Esophagus squamous epithelium (tissue), 5 donors: ENCODE data around the gene GMDS. TPM values are rescaled to one million over a fixed set of nuclear protein-coding genes. Genes with fewer than 3 reads are reported as not detected.

Experiments used
- DNase-seq: peaks from one replicate; lab custom pipeline; 2025; lab: John Stamatoyannopoulos, UW
- H3K27ac ChIP-seq, 4 donors: fragments of 200-600 bp; sonication (generic); one replicate each; pipeline ENCODE4 v1.5.1; 2016 to 2019; ENCODE audit warnings: mild to moderate bottlenecking in 1 of 4
- H3K27me3 ChIP-seq, 4 donors: fragments of 200-600 bp; sonication (generic); 1 replicate in 3 of 4; 2 replicates in 1 of 4; pipeline versions ENCODE4 v1.5.1 to v1.6.0; 2017 to 2021; ENCODE audit warnings: antibody characterized with exemption in 1 of 4
- H3K36me3 ChIP-seq, 3 donors: fragments of 200-600 bp; sonication (generic); one replicate each; pipeline ENCODE4 v1.5.1; 2016 to 2019
- H3K4me1 ChIP-seq, 3 donors: fragments of 200-600 bp; sonication (generic); one replicate each; pipeline ENCODE4 v1.5.1; 2017 to 2019
- H3K4me3 ChIP-seq, 4 donors: fragments of 200-600 bp; sonication (generic); 1 replicate in 3 of 4; 2 replicates in 1 of 4; pipeline ENCODE4 v1.5.1; 2016 to 2019; ENCODE audit warnings: mild to moderate bottlenecking in 2 of 4, moderate library complexity in 1 of 4
- H3K9me3 ChIP-seq, 3 donors: fragments of 200-600 bp; sonication (generic); one replicate each; pipeline ENCODE4 v1.5.1; 2016 to 2019
- POLR2A ChIP-seq, 4 donors: fragments of 450-650 bp; IDR thresholded peaks; one replicate each; pipeline ENCODE4 v1.6.1; 2017; ENCODE audit warnings: antibody characterized with exemption in 4 of 4, mild to moderate bottlenecking in 4 of 4, moderate library complexity in 3 of 4
- WGBS, 2 donors: methylation state at CpG; one replicate each; pipeline ENCODE4 v1.1.5; 2018; 5-methylcytosine and 5-hydroxymethylcytosine counted together
- intact Hi-C: fragments of 100-400 bp; cut with DNase I; formaldehyde crosslinking; loops from one replicate; pipeline ENCODE4 v1.15.0; 2022
- total RNA-seq, 4 donors: library from RNA; depleted of rRNA; stranded (reverse); fragments of >200 nt; gene quantifications; one replicate each; pipeline ENCODE4 v1.1.0, GENCODE V29; 2016
- TF ChIP-seq, protein P1 (sequence below), 6 experiments: fragments of 450-650 bp in 4 of 6; fragments of 200-600 bp in 2 of 6; sonication (generic) in 2 of 6; IDR thresholded peaks; one replicate each; pipeline ENCODE4 v1.5.1; 2016 to 2019; ENCODE audit warnings: antibody characterized with exemption in 6 of 6, mild to moderate bottlenecking in 4 of 6, moderate library complexity in 4 of 6
- donor health status: DM: yes; HTN: yes; CAD: no.

Gene GMDS
- total RNA-seq, 4 donors from 2014 or later, result 17.9 to 58.7 (median 36.7) TPM

DNA sequence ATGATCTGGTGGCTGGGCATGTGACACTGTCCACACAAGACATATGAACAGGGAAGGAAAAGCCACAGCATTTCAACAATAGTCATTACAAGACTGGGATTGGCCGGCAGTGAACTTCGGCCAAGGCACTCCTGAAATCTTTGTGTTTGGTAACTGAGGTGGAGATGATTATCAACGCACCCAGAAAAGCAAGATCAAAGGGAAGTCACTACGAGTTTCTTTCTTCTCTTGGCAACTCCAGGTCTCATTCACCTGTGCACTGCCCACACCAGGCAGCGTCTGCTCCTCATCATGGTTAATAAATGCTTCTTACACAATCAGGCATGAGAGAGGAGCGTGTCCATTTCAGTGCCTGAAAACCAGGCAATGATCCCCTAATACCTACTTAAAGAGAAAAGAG, 656.2 kb downstream of the GMDS start:
- 74 to 88% methylated on average over 6 of the region's 6 CpGs for WGBS, 2 donors
- TF ChIP-seq POLR2A (IDR thresholded peaks at IDR 0.05), result no peak
- TF ChIP-seq, protein P1, sequence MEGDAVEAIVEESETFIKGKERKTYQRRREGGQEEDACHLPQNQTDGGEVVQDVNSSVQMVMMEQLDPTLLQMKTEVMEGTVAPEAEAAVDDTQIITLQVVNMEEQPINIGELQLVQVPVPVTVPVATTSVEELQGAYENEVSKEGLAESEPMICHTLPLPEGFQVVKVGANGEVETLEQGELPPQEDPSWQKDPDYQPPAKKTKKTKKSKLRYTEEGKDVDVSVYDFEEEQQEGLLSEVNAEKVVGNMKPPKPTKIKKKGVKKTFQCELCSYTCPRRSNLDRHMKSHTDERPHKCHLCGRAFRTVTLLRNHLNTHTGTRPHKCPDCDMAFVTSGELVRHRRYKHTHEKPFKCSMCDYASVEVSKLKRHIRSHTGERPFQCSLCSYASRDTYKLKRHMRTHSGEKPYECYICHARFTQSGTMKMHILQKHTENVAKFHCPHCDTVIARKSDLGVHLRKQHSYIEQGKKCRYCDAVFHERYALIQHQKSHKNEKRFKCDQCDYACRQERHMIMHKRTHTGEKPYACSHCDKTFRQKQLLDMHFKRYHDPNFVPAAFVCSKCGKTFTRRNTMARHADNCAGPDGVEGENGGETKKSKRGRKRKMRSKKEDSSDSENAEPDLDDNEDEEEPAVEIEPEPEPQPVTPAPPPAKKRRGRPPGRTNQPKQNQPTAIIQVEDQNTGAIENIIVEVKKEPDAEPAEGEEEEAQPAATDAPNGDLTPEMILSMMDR (IDR thresholded peaks at IDR 0.05), result no peak
- no peak for DNase-seq
- H3K4me3 ChIP-seq, result no peak overlapping the region
- peaks cover 0 to 37% (median 4%) of the 10 kb centered on the region in 3 donors for H3K4me1 ChIP-seq
- H3K27me3 ChIP-seq, result peaks cover 0 to 69% (median 0%) of the 10 kb centered on the region in 4 donors
- intact Hi-C loops, result no loop called here
- no peak overlapping the region for H3K27ac ChIP-seq
- no peaks in the 10 kb centered on the region for H3K9me3 ChIP-seq
- no peaks in the 10 kb centered on the region for H3K36me3 ChIP-seq

DNA sequence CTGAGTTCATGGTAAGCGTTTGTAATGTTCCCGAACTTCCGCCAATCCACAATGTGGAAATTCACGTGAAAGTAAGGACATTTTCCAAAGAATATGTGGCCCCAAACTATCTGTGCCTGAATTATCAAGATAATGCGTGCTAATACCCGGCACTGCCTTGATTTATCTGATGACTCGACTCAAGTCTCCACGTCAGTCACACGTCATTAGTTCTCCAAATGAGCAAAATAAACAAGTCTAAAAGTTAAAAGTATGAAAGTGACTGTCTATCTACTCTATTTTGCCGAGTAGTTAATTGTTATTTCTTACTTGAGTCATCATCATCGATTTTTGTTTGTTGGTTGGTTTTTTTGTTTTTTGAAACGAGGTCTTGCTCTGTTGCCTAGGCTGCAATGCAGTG, 657.4 kb downstream of the GMDS start:
- 40 to 46% methylated on average over 12 of the region's 12 CpGs for WGBS, 2 donors

DNA sequence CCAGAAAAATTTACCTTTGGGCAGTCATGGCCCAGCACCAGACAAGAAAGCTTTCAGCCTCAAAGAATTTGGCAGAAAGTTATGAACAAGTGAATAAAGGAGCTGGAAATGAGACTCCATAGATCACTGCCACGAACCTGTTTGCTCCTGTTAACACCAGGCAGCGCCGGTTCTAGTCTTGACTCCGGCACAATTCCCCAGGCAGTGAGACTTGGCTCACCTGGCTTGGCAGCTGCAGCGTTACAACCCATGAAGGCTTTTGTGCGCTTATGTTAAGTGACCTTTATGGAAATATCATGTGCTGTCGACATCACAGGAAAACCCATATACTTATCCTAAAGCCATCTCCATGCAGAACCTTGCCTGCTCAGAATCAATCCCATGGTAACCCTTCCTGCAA, 657.9 kb downstream of the GMDS start:
- no peaks in the 10 kb centered on the region for H3K9me3 ChIP-seq
- TF ChIP-seq POLR2A (IDR thresholded peaks at IDR 0.05), result no peak
- TF ChIP-seq, protein P1 (IDR thresholded peaks at IDR 0.05), result no peak
- peaks cover 0 to 37% (median 4%) of the 10 kb centered on the region in 3 donors for H3K4me1 ChIP-seq
- H3K36me3 ChIP-seq, result no peaks in the 10 kb centered on the region
- peaks cover 0 to 56% (median 0%) of the 10 kb centered on the region in 4 donors for H3K27me3 ChIP-seq
- DNase-seq, result no peak
- 35 to 47% methylated on average over 5 to 7 of the region's 7 CpGs for WGBS, 2 donors
- no peak overlapping the region for H3K27ac ChIP-seq
- no peak overlapping the region for H3K4me3 ChIP-seq
- intact Hi-C loops, result no loop called here

More for the DNA sequence above, 657.4 kb downstream of the GMDS start:
- Histone ChIP-seq H3K27ac (no peak overlapping the region), H3K9me3 (no peaks in the 10 kb centered on the region), H3K4me3 (no peak overlapping the region), H3K4me1 (peaks cover 0 to 37% (median 4%) of the 10 kb centered on the region in 3 donors), H3K36me3 (no peaks in the 10 kb centered on the region), H3K27me3 (peaks cover 0 to 60% (median 0%) of the 10 kb centered on the region in 4 donors)
- intact Hi-C loops, result no loop called here
- DNase-seq, result no peak
- no peak for TF ChIP-seq POLR2A (IDR thresholded peaks at IDR 0.05)
- TF ChIP-seq, protein P1 (IDR thresholded peaks at IDR 0.05), result no peak

DNA sequence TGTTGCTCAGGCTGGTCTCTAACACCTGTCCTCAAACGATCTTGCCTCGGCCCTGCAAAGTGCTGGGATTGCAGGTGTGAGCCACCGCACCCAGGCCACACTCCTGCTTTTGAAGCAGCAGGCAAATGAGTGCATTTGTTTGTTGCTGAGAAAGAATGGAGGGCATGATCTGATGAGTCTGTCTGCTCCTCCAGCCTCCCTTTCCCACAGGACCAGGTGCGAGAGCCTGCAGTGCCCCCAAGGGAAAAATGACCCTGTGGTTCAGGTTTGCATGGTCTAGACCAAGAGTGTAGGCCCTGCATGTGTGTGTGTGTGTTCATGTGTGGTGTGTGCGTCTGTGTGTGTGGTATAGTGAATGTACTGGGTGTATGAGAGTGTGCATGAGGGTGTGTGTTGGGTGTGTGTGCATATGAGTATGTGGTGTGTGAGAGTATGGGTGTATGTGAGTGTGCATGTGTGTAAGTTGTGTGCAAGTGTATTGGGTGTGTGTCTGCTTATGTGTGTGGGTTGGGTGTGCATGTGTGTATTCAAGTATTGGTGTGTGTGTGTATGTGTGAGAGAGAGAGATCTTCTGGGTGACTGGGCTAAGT, 658.4 kb downstream of the GMDS start:
- Histone ChIP-seq H3K4me3 (no peak overlapping the region), H3K27me3 (peaks cover 0 to 52% (median 0%) of the 10 kb centered on the region in 4 donors), H3K9me3 (no peaks in the 10 kb centered on the region), H3K27ac (no peak overlapping the region), H3K4me1 (peaks cover 0 to 37% (median 4%) of the 10 kb centered on the region in 3 donors), H3K36me3 (no peaks in the 10 kb centered on the region)
- no peak for TF ChIP-seq POLR2A (IDR thresholded peaks at IDR 0.05)
- TF ChIP-seq, protein P1 (IDR thresholded peaks at IDR 0.05), result no peak
- WGBS, 2 donors, result 39 to 80% methylated on average over 2 to 4 of the region's 5 CpGs
- DNase-seq, result no peak
- intact Hi-C loops, result no loop called here

DNA sequence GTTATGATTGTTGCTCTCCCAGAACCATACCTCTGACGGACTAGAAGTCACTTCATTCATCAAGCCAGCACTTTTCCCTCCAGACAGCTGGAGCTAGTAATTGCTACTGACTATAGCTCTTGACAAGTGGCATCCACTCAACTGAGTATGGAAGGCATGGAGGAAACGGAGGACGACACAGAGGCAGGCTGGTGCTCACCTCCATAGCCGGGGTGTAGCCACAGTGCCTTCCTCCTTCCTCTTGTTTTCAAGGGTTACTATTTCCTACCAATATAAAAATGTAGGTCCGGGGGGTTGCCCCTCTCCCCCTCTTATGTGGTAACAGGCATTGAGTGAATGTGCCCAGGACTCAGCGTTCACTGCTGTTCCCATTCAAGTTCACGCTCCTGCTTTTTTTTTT, 659.1 kb downstream of the GMDS start:
- Histone ChIP-seq H3K9me3 (no peaks in the 10 kb centered on the region), H3K27ac (no peak overlapping the region), H3K27me3 (peaks cover 0 to 51% (median 0%) of the 10 kb centered on the region in 4 donors), H3K36me3 (no peaks in the 10 kb centered on the region), H3K4me3 (no peak overlapping the region), H3K4me1 (peaks cover 0 to 37% (median 4%) of the 10 kb centered on the region in 3 donors)
- intact Hi-C loops, result no loop called here
- WGBS, 2 donors, result 86 to 89% methylated on average over 6 to 7 of the region's 7 CpGs
- no peak for TF ChIP-seq POLR2A (IDR thresholded peaks at IDR 0.05)
- TF ChIP-seq, protein P1 (IDR thresholded peaks at IDR 0.05), result no peak
- DNase-seq, result no peak
